ENCODE data around the gene GPR180.

GPR180 gene

DNA sequence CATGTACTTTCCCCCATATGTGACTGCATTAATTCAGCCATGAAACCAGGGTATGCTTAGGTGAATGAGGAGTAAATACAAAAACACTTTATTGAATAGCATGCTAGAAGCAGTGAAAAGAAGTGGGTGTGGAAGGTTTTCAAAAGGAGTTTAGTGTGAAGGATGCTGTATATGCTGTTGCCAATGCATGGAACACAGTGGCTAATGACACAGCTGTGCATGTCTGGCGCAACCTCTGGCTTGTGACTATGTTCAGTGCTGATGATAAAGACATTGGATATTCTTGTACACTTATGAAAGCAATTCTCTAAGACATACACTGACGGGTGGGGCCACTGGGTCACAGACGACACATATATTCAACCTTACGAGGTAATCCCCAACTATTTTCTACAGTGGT, 55.5 kb downstream of the GPR180 start:
- DNase-seq: no peak

DNA sequence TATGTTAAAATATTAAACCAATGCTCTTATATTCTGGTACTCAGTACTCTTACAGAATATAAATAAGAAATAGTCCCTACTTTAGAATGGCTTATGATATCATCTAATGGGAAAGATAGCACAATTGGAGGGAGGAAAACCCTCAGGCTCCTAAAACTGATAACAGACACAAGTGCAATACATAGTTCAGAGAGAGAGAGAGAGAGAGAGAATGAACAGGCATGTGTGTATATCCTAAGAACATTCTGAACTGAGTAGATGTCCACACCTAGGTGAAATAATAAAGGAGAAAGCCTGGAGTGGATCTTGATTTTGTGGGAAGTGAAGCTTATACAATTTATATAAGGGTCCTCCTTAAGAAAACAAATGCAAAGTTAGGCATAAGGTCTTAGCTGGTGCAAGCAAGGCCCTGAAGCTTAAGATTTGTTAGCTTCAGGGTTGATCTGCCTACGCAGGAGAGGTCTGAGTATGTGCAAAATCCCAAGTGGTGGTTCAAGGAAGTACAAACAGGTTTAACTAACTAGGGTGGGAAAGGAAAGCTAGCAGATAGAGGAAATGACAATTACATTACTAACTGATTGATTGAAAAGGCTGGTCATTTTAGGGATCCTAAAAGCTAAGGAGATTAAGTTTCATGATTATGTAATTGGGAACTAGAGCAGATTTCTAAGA, 57.4 kb downstream of the GPR180 start:
- DNase-seq: no peak

DNA sequence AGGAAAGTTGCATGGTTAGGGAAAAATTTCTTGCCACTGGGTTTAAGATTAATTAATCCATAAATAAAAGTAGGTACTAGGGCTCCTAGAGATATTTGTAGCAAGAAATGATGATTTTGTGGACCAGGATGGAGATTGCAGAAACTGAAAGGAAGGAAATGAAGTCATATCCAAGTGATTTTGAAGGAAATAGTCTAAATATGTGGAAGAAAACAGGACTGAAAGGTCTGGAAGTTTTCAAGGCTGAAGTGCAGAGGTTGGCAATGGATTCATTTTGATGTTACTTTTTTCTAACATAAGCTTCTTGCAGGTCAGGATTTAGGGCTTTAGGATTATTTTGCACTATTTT, 57.9 kb downstream of the GPR180 start:
- no peak for DNase-seq

- no peak for DNase-seq
Observed at GRCh38 chr13:94660695-94661326, 59.2 kb downstream of the GPR180 start.

GRCh38 chr13:94661406-94661805, 59.7 kb downstream of the GPR180 start:
- DNase-seq: no peak

- no peak for DNase-seq
Observed at GRCh38 chr13:94662274-94662945, 60.8 kb downstream of the GPR180 start.

- DNase-seq: no peak
Observed at GRCh38 chr13:94664889-94665288, 63.2 kb downstream of the GPR180 start.

GRCh38 chr13:94666065-94666464, 64.4 kb downstream of the GPR180 start:
- no peak for DNase-seq

- DNase-seq: no peak
Observed at GRCh38 chr13:94667190-94667589, 65.5 kb downstream of the GPR180 start.

DNA sequence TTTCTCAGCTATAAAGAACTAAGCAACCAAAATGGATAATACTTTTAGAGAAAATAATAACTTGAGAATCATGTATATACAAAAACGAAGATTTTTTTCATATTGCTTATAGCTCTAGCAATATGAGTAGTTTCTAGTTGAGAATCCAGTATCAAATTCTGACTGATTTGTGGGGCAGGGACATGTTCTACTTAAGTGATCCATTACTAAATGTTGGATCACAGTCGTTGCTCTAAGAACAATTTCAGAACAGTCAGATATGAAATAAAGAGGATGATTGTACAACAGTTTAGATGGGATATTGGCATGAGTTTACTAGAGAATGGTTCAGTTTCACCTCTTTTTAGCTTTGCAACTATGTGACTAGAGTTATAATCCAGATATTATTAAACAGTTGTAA, 70.7 kb downstream of the GPR180 start:
- DNase-seq: no peak

DNA sequence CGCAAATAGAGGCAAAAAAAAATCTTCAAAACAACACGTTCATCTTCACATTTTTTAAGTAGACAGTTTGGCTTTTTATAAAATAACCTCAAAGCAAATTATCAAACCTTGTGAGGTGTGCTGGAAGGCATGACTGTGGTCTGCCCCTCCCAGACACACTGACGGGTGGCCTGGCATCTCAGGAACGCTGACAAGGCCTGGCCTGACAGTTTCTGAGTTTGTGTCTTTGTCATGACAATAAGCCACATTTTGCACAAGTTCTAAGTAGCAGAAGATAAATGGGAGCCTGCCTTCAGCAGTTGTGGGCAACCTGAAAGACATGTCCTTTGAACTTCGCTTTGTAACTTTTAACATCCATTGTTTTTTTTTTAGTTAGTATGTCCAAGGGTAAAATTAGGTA, 72.2 kb downstream of the GPR180 start:
- no peak for DNase-seq

DNA sequence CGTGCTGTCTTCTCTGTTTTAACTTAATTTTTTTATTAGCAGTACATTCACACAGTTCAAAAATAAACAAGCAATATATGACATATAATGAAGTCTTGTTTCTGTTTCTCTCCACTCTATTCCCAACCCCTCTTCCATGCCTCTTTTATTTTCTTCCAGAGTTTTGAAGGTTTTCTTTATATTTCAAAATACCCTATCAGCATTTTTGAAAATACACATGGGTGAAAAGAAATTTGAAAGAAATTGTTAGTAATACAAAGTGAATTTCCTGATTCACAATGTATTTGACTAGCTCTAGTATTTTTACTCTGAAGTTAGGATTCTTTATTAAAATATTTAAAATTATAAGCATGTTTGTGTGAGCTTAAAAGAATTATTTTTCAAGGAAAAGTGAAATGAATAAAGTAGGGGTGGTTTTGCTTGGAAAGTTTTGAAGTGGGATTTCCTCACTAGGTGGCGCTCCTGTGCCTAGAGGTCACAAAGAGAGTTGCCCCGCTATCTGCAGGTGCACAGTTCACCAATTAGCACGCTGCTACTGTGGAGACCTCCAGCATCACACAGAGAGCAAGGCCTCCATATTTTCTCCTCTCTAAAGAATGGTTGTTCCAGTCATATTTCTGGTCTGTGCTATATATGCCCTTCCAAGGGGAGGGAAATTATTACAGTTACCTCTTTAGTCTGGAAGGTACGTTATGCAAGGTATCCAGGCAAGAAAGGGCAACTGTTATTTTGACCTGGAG, 73.1 kb downstream of the GPR180 start:
- DNase-seq: no peak

DNA sequence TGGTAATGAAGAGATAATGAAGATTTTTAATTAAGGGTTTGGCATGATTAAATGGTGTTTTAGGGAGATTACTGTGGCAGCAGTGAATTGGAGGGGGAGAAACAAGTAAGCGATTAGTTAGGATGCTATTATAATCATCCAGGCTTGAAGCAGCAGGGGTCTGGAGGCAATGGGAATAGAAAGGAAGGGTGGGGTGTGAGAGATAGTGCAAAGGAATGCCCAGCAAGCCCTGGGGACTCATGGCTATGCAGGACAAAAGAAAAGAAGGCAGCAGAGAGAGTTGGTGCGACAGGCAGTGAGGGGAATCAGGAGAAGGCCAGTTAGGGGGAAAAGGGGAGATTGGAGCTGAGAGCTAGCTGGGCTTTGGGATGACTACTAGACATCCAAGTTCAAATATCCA, 76.1 kb downstream of the GPR180 start:
- DNase-seq: no peak

- no peak for DNase-seq
Observed at GRCh38 chr13:94678845-94679244, 77.2 kb downstream of the GPR180 start.

DNA sequence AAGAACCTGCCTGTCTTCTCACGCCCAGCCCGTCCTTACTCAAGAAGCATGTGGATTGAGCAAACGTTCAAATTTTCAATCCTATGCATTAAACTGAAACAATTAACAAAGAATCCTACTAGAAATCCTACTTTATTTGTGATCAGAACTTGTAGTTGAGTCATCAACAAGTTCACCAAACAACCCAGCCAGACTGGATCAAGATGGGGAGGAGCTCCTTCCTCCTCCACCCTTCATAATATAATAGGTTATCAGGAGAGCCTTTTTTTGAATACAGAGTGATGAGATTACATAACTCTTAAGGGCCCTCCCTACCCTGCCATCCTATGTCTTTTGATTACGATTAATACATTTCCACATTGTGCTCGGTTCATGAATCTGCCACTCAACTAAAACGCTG, 78.0 kb downstream of the GPR180 start:
- no peak for DNase-seq

DNA sequence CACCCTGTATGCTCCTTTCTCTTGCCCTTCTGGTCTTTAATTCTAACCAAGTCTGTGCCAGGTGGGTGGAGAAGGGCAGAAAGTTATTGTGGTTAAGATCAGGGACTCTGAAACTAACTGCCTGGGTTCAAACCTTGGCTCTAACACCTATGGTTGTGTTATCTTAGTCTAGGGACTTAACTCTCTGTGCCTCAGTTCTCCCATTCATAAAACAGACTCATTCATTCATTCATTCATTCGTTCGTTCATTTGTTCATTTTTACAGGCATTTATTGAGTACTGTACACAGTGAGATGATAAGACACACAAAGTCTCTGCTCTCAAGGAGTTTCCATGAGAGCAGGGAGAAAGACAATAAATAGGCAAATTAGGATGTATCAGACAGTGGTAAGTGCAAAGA, 80.6 kb downstream of the GPR180 start:
- DNase-seq: no peak

GRCh38 chr13:94683409-94683808, 81.8 kb downstream of the GPR180 start:
- no peak for DNase-seq

Data from NK-92 treated with Interleukin-12 subunit alpha and Interleukin-12 subunit beta, amount 100 ng/mL, for 24 hours (cell line).